OCI-LY3 (cell line): ENCODE data around the gene PTPRD.

Experiments used
- H2AFZ ChIP-seq: fragments of 200-600, 300-600 bp; shearing (Covaris generic); 2 replicates; pipeline ENCODE4 v1.6.0; 2014; ENCODE audit warnings: antibody characterized with exemption, low read depth, low read length
- H3K27ac ChIP-seq: fragments of 200-600, 300-600 bp; sonication (generic); 2 replicates; pipeline ENCODE4 v1.5.1; 2014; ENCODE audit warnings: mild to moderate bottlenecking, low read length, moderate library complexity, mixed read lengths
- H3K27me3 ChIP-seq: fragments of 200-600, 300-600 bp; sonication (generic); 2 replicates; pipeline ENCODE4 v1.6.1; 2014; ENCODE audit warnings: low read depth, low read length, mixed read lengths
- H3K36me3 ChIP-seq: fragments of 200-600, 300-600 bp; sonication (generic); replicated peaks from 2 replicates; pipeline ENCODE3; 2014; ENCODE audit warnings: low read depth, low read length, mixed read lengths
- H3K4me1 ChIP-seq: fragments of 300-600, 200-600 bp; sonication (generic); 2 replicates; pipeline ENCODE4 v1.6.1; 2014; ENCODE audit warnings: low read length, mixed read lengths
- H3K4me2 ChIP-seq: fragments of 200-600, 300-600 bp; sonication (generic); 2 replicates; pipeline ENCODE4 v1.6.1; 2014; ENCODE audit warnings: low read length, mixed read lengths
- H3K4me3 ChIP-seq: fragments of 300-600, 200-600 bp; sonication (generic); 2 replicates; pipeline ENCODE4 v1.5.1; 2014; ENCODE audit warnings: antibody characterized with exemption, mild to moderate bottlenecking, low read length, moderate library complexity
- H3K79me2 ChIP-seq: fragments of 300-600, 200-600 bp; shearing (Covaris generic); 2 replicates; pipeline ENCODE4 v1.6.1; 2014; ENCODE audit warnings: mild to moderate bottlenecking, low read length, mixed read lengths
- H3K9ac ChIP-seq: fragments of 300-600, 200-600 bp; shearing (Covaris generic); 2 replicates; pipeline ENCODE4 v1.6.0; 2014; ENCODE audit warnings: mild to moderate bottlenecking, low read length, moderate library complexity
- H3K9me3 ChIP-seq: fragments of 200-600, 300-600 bp; shearing (Covaris generic); 2 replicates; pipeline ENCODE4 v1.6.1; 2014; ENCODE audit warnings: low read length, mixed read lengths; ENCODE audit not compliant: insufficient read depth
- H4K20me1 ChIP-seq: fragments of 200-600, 300-600 bp; sonication (generic); 2 replicates; pipeline ENCODE4 v1.6.1; 2016; ENCODE audit warnings: low read length, mixed read lengths; ENCODE audit not compliant: insufficient read depth
- EZH2phosphoT487 ChIP-seq: fragments of 200-600 bp; shearing (Covaris generic); IDR thresholded peaks from 2 replicates; pipeline ENCODE4 v1.6.1; 2018; ENCODE audit warnings: antibody characterized with exemption, mixed run types, low read depth
- TF ChIP-seq, protein P1 (sequence below): fragments of 200-600, 300-600 bp; sonication (generic); IDR thresholded peaks from 2 replicates; pipeline ENCODE4 v1.5.1; 2014; ENCODE audit warnings: antibody characterized with exemption, low read length, low read depth

The PTPRD gene

DNA sequence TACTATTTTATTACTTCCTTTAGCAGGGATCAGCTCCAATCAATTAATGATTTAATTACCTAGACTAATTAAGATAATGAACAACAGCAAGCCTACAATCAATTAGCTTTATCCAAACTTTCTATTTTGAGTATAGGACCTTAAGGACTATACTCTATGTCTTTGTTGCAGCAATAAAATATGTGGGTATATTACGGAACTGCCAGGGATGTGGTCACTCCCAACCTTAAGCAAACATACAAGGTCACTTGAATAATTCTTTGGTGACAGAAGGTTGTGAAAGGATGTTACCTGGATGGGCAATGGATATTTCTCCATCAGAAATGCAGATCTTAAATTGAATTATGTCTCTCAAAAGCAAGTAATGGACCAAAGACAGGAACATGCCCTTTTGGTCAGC, 1905.8 kb downstream of the PTPRD start:
- H3K27me3 ChIP-seq = peaks cover 3% of the 10 kb centered on the region; the same call in 1 of the 2 replicates

DNA sequence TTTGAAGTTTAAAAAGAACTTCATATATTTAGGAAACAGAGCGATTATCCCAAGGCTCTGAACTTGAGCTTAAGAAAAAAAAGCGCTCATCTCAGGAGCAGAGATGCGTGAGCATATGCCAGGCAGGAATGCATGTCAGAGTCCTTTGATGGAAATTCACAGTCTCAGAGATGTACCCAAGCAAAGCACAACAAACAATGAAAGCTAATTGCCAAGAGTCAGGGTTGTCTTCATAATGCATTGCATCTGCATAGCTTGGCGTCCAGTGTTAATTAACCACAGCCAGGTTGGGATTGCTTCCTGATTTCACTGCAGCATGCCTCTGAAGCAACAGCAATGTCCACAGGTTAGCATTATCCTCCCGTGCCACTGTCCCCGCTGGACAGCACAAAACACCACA, 1906.3 kb downstream of the PTPRD start:
- Histone ChIP-seq H3K79me2 (no peaks in the 10 kb centered on the region), H3K9ac (no peak overlapping the region), H2AFZ (no peak overlapping the region), H3K27ac (no peak overlapping the region), H3K9me3 (no peaks in the 10 kb centered on the region), H4K20me1 (no peaks in the 10 kb centered on the region), H3K27me3 (peaks cover 3% of the 10 kb centered on the region; the same call in 1 of the 2 replicates), H3K4me3 (no peak overlapping the region), H3K4me2 (no peak overlapping the region), H3K36me3 (no peaks in the 10 kb centered on the region), H3K4me1 (no peaks in the 10 kb centered on the region)
- TF ChIP-seq, protein P1, sequence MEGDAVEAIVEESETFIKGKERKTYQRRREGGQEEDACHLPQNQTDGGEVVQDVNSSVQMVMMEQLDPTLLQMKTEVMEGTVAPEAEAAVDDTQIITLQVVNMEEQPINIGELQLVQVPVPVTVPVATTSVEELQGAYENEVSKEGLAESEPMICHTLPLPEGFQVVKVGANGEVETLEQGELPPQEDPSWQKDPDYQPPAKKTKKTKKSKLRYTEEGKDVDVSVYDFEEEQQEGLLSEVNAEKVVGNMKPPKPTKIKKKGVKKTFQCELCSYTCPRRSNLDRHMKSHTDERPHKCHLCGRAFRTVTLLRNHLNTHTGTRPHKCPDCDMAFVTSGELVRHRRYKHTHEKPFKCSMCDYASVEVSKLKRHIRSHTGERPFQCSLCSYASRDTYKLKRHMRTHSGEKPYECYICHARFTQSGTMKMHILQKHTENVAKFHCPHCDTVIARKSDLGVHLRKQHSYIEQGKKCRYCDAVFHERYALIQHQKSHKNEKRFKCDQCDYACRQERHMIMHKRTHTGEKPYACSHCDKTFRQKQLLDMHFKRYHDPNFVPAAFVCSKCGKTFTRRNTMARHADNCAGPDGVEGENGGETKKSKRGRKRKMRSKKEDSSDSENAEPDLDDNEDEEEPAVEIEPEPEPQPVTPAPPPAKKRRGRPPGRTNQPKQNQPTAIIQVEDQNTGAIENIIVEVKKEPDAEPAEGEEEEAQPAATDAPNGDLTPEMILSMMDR = no peak
- TF ChIP-seq EZH2phosphoT487 = no peak

More for the DNA sequence above, 1905.8 kb downstream of the PTPRD start:
- H3K9me3 ChIP-seq = no peaks in the 10 kb centered on the region
- no peak overlapping the region for H3K4me2 ChIP-seq
- H4K20me1 ChIP-seq = no peaks in the 10 kb centered on the region
- TF ChIP-seq EZH2phosphoT487 = no peak
- TF ChIP-seq, protein P1 = no peak
- H3K4me1 ChIP-seq = no peaks in the 10 kb centered on the region
- H3K9ac ChIP-seq = no peak overlapping the region
- H2AFZ ChIP-seq = no peak overlapping the region
- no peaks in the 10 kb centered on the region for H3K79me2 ChIP-seq
- no peaks in the 10 kb centered on the region for H3K36me3 ChIP-seq
- no peak overlapping the region for H3K4me3 ChIP-seq
- H3K27ac ChIP-seq = no peak overlapping the region

GRCh38 chr9:8705861-8706260, 1906.9 kb downstream of the PTPRD start:
- no peaks in the 10 kb centered on the region for H3K79me2 ChIP-seq
- no peaks in the 10 kb centered on the region for H3K36me3 ChIP-seq
- H3K9me3 ChIP-seq = no peaks in the 10 kb centered on the region

GRCh38 chr9:8703904-8704303, 1908.9 kb downstream of the PTPRD start:
- Histone ChIP-seq H3K4me3 (no peak overlapping the region), H4K20me1 (no peaks in the 10 kb centered on the region), H3K27me3 (peaks cover 3% of the 10 kb centered on the region; the same call in 1 of the 2 replicates), H3K36me3 (no peaks in the 10 kb centered on the region), H3K9me3 (no peaks in the 10 kb centered on the region), H3K9ac (no peak overlapping the region), H3K4me2 (no peak overlapping the region), H2AFZ (no peak overlapping the region), H3K4me1 (no peaks in the 10 kb centered on the region), H3K79me2 (no peaks in the 10 kb centered on the region), H3K27ac (no peak overlapping the region)
- TF ChIP-seq, protein P1 = no peak
- TF ChIP-seq EZH2phosphoT487 = no peak

More at GRCh38 chr9:8705861-8706260, 1906.9 kb downstream of the PTPRD start:
- Histone ChIP-seq H2AFZ (no peak overlapping the region), H3K4me1 (no peaks in the 10 kb centered on the region), H3K4me2 (no peak overlapping the region), H3K27me3 (peaks cover 3% of the 10 kb centered on the region; the same call in 1 of the 2 replicates), H3K27ac (no peak overlapping the region), H3K4me3 (no peak overlapping the region), H3K9ac (no peak overlapping the region), H4K20me1 (no peaks in the 10 kb centered on the region)
- TF ChIP-seq EZH2phosphoT487 = no peak
- TF ChIP-seq, protein P1 = no peak
